ENCODE data around the gene SORL1. TPM values are rescaled to one million over a fixed set of nuclear protein-coding genes. Genes with fewer than 3 reads are reported as not detected.
A peak's percentile ranks its signal among the peaks of the same experiment; 100 is the strongest.

SORL1 gene
- total RNA-seq, 4 donors from 2014 or later = 3.0 to 12.3 (median 8.1) TPM

GRCh38 chr11:121614636-121615240 is 162.6 kb downstream of the SORL1 start:
- TF ChIP-seq EP300 (IDR thresholded peaks at IDR 0.05) (no peak), POLR2A (IDR thresholded peaks at IDR 0.05; ENCODE audit: low read depth) (no peak), POLR2AphosphoS5 (IDR thresholded peaks at IDR 0.05) (no peak)
- TF ChIP-seq, protein P1, sequence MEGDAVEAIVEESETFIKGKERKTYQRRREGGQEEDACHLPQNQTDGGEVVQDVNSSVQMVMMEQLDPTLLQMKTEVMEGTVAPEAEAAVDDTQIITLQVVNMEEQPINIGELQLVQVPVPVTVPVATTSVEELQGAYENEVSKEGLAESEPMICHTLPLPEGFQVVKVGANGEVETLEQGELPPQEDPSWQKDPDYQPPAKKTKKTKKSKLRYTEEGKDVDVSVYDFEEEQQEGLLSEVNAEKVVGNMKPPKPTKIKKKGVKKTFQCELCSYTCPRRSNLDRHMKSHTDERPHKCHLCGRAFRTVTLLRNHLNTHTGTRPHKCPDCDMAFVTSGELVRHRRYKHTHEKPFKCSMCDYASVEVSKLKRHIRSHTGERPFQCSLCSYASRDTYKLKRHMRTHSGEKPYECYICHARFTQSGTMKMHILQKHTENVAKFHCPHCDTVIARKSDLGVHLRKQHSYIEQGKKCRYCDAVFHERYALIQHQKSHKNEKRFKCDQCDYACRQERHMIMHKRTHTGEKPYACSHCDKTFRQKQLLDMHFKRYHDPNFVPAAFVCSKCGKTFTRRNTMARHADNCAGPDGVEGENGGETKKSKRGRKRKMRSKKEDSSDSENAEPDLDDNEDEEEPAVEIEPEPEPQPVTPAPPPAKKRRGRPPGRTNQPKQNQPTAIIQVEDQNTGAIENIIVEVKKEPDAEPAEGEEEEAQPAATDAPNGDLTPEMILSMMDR (IDR thresholded peaks at IDR 0.05) = no peak
- intact Hi-C loops (cut with DNase I) = no loop called here
- Histone ChIP-seq H3K4me3 (no peak overlapping the region), H3K27ac (replicated peaks in 1 of 4) (no peak overlapping the region), H3K27me3 (no peaks in the 10 kb centered on the region), H3K4me1 (peaks cover 0 to 8% (median 7%) of the 10 kb centered on the region in 4 donors), H3K36me3 (peaks cover 0 to 23% (median 0%) of the 10 kb centered on the region in 4 donors), H3K9me3 (no peaks in the 10 kb centered on the region)
- WGBS = 85% methylated on average over 12 of the region's 12 CpGs
- no peak for DNase-seq (ENCODE audit: extremely low spot score)

GRCh38 chr11:121615501-121615900 is 163.4 kb downstream of the SORL1 start:
- Histone ChIP-seq H3K4me1 (peaks cover 0 to 8% (median 7%) of the 10 kb centered on the region in 4 donors), H3K9me3 (no peaks in the 10 kb centered on the region), H3K4me3 (no peak overlapping the region), H3K36me3 (peaks cover 0 to 26% (median 3%) of the 10 kb centered on the region in 4 donors), H3K27me3 (no peaks in the 10 kb centered on the region), H3K27ac (replicated peaks in 1 of 4) (no peak overlapping the region)
- no peak for TF ChIP-seq POLR2AphosphoS5 (IDR thresholded peaks at IDR 0.05)
- TF ChIP-seq, protein P1 (IDR thresholded peaks at IDR 0.05) = no peak
- TF ChIP-seq EP300 (IDR thresholded peaks at IDR 0.05) = no peak
- TF ChIP-seq POLR2A (IDR thresholded peaks at IDR 0.05; ENCODE audit: low read depth) = no peak
- intact Hi-C loops (cut with DNase I) = no loop called here
- no peak for DNase-seq (ENCODE audit: extremely low spot score)
- WGBS = 89% methylated on average over 3 of the region's 3 CpGs

- no peaks in the 10 kb centered on the region for H3K9me3 ChIP-seq
- no peak for DNase-seq (ENCODE audit: extremely low spot score)
- H3K4me1 ChIP-seq = peaks cover 0 to 5% (median 4%) of the 10 kb centered on the region in 4 donors
- intact Hi-C loops (cut with DNase I) = no loop called here
- WGBS = 88% methylated on average over 8 of the region's 8 CpGs
- TF ChIP-seq POLR2A (IDR thresholded peaks at IDR 0.05; ENCODE audit: low read depth) (no peak), POLR2AphosphoS5 (IDR thresholded peaks at IDR 0.05) (no peak), EP300 (IDR thresholded peaks at IDR 0.05) (no peak)
- TF ChIP-seq, protein P1 (IDR thresholded peaks at IDR 0.05) = no peak
- H3K27ac ChIP-seq (replicated peaks in 1 of 4) = no peak overlapping the region
- peaks cover 0 to 51% (median 3%) of the 10 kb centered on the region in 4 donors for H3K36me3 ChIP-seq
- H3K4me3 ChIP-seq = no peak overlapping the region
- no peaks in the 10 kb centered on the region for H3K27me3 ChIP-seq
Measured at GRCh38 chr11:121618516-121618915, 166.4 kb downstream of the SORL1 start.

DNA sequence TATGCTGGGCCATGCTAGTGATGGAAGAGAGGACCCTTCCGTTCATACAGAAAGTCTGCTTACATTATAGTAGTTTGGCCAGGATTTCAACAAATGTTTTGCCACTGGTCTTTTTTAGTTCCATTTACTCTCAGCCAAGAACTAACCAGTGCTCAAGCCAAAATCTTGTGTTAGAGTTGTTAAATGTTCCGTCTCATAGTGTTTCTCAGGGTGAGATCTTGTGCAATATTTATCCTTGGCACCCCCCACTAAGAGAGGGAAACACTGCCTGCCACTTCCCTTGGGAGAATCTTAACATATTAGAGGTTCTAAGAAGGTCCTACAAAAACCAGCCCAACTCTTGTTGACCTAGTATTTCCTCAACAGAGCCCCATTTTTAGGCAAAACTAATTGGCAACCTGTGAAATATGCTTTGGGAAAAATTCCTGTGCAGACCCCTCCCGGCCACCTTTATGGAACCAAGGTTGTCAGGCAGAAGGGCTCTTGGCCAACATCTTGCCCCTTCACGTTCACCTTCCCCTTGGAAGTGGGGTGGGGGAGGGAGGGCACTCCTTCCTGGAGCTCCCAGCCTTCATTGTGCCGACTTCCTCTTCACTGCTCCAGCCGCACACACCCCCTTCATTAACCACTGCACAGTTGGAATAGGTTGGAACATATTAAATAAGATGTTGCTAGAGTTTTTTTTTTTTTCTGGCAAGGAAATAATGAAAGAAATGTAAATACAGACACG is 173.8 kb downstream of the SORL1 start:
- Histone ChIP-seq H3K36me3 (peaks cover 0 to 20% (median 0%) of the 10 kb centered on the region in 4 donors), H3K4me3 (no peak overlapping the region), H3K27ac (replicated peaks in 1 of 4) (peak overlapping the region in 2 of 4 donors; percentile 4 to 15), H3K27me3 (no peaks in the 10 kb centered on the region), H3K4me1 (peaks cover 0 to 19% (median 16%) of the 10 kb centered on the region in 4 donors), H3K9me3 (no peaks in the 10 kb centered on the region)
- no peak for TF ChIP-seq POLR2AphosphoS5 (IDR thresholded peaks at IDR 0.05)
- no peak for DNase-seq (ENCODE audit: extremely low spot score)
- intact Hi-C loops (cut with DNase I) = no loop called here
- 52% methylated on average over 7 of the region's 7 CpGs for WGBS

DNA sequence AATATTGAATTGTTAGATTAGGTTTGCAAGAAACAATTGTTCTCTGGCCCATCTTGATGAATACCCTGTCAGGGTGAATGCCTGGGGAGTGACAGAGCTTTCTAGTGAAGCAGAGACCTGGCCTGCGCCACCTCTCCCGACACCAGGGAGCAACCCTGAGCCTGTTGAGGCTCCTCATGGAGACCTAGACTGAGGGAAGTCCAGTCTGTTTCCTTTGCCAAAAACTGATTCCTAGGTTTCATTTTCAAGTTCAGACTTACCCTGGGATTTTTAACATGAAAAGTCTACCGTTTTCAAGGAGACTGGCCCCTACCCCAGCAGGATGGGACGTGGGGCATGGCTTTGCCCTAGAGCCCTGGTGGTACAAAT is 174.4 kb downstream of the SORL1 start:
- no peaks in the 10 kb centered on the region for H3K9me3 ChIP-seq
- H3K27ac ChIP-seq (replicated peaks in 1 of 4) = peak overlapping the region in 1 of 4 donors; percentile 4
- H3K36me3 ChIP-seq = peaks cover 0 to 14% (median 0%) of the 10 kb centered on the region in 4 donors
- no peak for DNase-seq (ENCODE audit: extremely low spot score)
- WGBS = 77% methylated on average over 4 of the region's 4 CpGs
- H3K4me3 ChIP-seq = no peak overlapping the region
- H3K4me1 ChIP-seq = peaks cover 0 to 19% (median 16%) of the 10 kb centered on the region in 4 donors
- intact Hi-C loops (cut with DNase I) = no loop called here
- H3K27me3 ChIP-seq = no peaks in the 10 kb centered on the region
- no peak for TF ChIP-seq POLR2AphosphoS5 (IDR thresholded peaks at IDR 0.05)
- TF ChIP-seq EP300 (IDR thresholded peaks at IDR 0.05) = no peak
- TF ChIP-seq POLR2A (IDR thresholded peaks at IDR 0.05; ENCODE audit: low read depth) = no peak
- TF ChIP-seq, protein P1 (IDR thresholded peaks at IDR 0.05) = no peak
